Measurements from ENCODE around the gene DNER.

DNA sequence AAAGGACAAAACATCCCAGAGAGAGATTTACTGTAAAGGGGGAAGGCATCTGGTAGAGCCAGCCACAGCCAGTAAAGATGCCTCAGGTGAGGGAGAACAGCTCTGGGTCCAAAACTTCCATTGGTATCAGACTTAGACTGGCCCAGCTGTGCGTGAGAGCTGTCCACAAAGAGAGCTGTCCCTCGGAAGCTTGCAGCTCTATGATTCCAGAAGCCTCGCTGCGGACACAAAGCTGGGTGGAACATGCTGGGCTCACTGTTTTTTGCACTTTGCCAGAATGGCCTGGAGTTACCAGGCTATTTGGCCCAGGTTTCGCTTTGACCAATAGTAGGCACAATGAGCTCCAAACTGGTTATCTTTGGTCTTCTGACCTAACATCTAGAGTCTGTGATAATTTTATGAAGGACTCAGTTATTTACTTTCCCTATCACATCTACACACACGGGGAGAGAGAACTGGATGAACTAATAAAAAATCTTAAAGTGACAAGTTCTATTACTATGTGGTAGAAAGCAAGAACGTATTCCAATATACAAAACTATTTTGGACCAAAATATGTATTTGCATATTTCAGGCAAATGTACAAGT, 101.9 kb downstream of the DNER start:
- TF ChIP-seq, protein P1, sequence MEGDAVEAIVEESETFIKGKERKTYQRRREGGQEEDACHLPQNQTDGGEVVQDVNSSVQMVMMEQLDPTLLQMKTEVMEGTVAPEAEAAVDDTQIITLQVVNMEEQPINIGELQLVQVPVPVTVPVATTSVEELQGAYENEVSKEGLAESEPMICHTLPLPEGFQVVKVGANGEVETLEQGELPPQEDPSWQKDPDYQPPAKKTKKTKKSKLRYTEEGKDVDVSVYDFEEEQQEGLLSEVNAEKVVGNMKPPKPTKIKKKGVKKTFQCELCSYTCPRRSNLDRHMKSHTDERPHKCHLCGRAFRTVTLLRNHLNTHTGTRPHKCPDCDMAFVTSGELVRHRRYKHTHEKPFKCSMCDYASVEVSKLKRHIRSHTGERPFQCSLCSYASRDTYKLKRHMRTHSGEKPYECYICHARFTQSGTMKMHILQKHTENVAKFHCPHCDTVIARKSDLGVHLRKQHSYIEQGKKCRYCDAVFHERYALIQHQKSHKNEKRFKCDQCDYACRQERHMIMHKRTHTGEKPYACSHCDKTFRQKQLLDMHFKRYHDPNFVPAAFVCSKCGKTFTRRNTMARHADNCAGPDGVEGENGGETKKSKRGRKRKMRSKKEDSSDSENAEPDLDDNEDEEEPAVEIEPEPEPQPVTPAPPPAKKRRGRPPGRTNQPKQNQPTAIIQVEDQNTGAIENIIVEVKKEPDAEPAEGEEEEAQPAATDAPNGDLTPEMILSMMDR (IDR thresholded peaks at IDR 0.05), result no peak
- TF ChIP-seq POLR2A (IDR thresholded peaks at IDR 0.05) (no peak), POLR2AphosphoS5 (IDR thresholded peaks at IDR 0.05) (no peak)
